Duodenal mucosa (tissue), 2 donors: ENCODE results near the gene SLC39A11.

Experiments used
- H3K27ac ChIP-seq: one replicate; pipeline ENCODE4 v1.7.0; 2013; ENCODE audit warnings: low read depth, low read length
- H3K27me3 ChIP-seq, 2 donors: one replicate each; pipeline ENCODE4 v1.7.0; 2013; ENCODE audit warnings: low read length in 2 of 2, control low read depth in 1 of 2; ENCODE audit not compliant: insufficient read depth in 2 of 2, control insufficient read depth in 1 of 2
- H3K36me3 ChIP-seq, 2 donors: one replicate each; pipeline ENCODE4 v1.7.0; 2013; ENCODE audit warnings: low read length in 2 of 2, control low read depth in 1 of 2; ENCODE audit not compliant: insufficient read depth in 2 of 2, control insufficient read depth in 1 of 2
- H3K4me1 ChIP-seq, 2 donors: one replicate each; pipeline ENCODE4 v1.7.0; 2013; ENCODE audit warnings: low read length in 2 of 2, control low read depth in 1 of 2; ENCODE audit not compliant: insufficient read depth in 2 of 2, control insufficient read depth in 1 of 2
- H3K4me3 ChIP-seq, 2 donors: one replicate each; pipeline ENCODE4 v1.7.0; 2013; ENCODE audit warnings: low read length in 2 of 2, low read depth in 1 of 2
- H3K9ac ChIP-seq, 2 donors: one replicate each; pipeline ENCODE4 v1.7.0; 2013; ENCODE audit warnings: low read length in 2 of 2, low read depth in 1 of 2
- H3K9me3 ChIP-seq, 2 donors: one replicate each; pipeline ENCODE4 v1.7.0; 2013; ENCODE audit warnings: low read length in 2 of 2, control low read depth in 1 of 2; ENCODE audit not compliant: control insufficient read depth in 1 of 2

SLC39A11 gene

DNA sequence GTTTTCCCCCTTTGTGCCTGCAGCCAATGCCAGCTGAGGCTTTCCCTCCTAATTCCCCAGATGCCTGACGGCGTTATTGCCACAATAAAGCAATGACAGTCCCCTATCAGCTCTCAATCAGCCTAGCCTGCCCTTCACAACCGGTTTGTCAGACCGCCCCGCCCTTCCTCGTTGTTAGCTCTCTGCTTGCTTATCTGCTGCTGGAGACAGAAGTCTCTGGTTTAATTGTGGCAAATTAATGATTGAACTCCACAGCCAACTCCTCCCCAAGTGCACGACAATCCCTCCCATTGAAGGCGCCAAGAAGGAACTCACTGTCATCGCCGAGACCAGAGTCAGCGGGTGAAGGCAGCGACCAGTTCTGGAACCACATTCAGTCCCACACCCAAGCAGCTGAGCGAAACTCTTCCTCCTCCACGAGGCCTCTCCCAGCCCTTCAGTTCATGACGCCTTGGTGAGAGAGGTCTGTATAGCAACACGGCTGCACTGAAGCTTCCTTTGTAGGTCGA lies 474.4 kb downstream of the SLC39A11 start:
- Histone ChIP-seq H3K9ac (peak overlapping the region in 1 of 2 donors; percentile 54), H3K27me3 (peaks cover 2 to 4% of the 10 kb centered on the region in 2 donors), H3K9me3 (no peaks in the 10 kb centered on the region), H3K36me3 (no peaks in the 10 kb centered on the region), H3K4me3 (peak overlapping the region; percentile 13 to 50), H3K4me1 (peaks cover 46 to 49% of the 10 kb centered on the region in 2 donors), H3K27ac (peak overlapping the region; percentile 65)

- H3K4me1 ChIP-seq, result peaks cover 46 to 49% of the 10 kb centered on the region in 2 donors
- no peaks in the 10 kb centered on the region for H3K36me3 ChIP-seq
- H3K4me3 ChIP-seq, result peak overlapping the region in 1 of 2 donors; percentile 50
- H3K9ac ChIP-seq, result peak overlapping the region in 1 of 2 donors; percentile 40
- H3K27ac ChIP-seq, result no peak overlapping the region
- H3K9me3 ChIP-seq, result no peaks in the 10 kb centered on the region
- peaks cover 0 to 4% of the 10 kb centered on the region in 2 donors for H3K27me3 ChIP-seq
Observed at GRCh38 chr17:72617557-72617956, 474.9 kb downstream of the SLC39A11 start.

- Histone ChIP-seq H3K27me3 (no peaks in the 10 kb centered on the region), H3K9ac (no peak overlapping the region), H3K9me3 (no peaks in the 10 kb centered on the region), H3K36me3 (no peaks in the 10 kb centered on the region), H3K4me3 (no peak overlapping the region), H3K27ac (no peak overlapping the region), H3K4me1 (peaks cover 46 to 49% of the 10 kb centered on the region in 2 donors)
Observed at GRCh38 chr17:72616447-72616846, 476.0 kb downstream of the SLC39A11 start.

- no peak overlapping the region for H3K9ac ChIP-seq
- no peaks in the 10 kb centered on the region for H3K9me3 ChIP-seq
- peaks cover 46 to 49% of the 10 kb centered on the region in 2 donors for H3K4me1 ChIP-seq
- no peaks in the 10 kb centered on the region for H3K36me3 ChIP-seq
- peak overlapping the region; percentile 0 to 26 for H3K4me3 ChIP-seq
- H3K27ac ChIP-seq, result no peak overlapping the region
- no peaks in the 10 kb centered on the region for H3K27me3 ChIP-seq
Observed at GRCh38 chr17:72615627-72615991, 476.9 kb downstream of the SLC39A11 start.

DNA sequence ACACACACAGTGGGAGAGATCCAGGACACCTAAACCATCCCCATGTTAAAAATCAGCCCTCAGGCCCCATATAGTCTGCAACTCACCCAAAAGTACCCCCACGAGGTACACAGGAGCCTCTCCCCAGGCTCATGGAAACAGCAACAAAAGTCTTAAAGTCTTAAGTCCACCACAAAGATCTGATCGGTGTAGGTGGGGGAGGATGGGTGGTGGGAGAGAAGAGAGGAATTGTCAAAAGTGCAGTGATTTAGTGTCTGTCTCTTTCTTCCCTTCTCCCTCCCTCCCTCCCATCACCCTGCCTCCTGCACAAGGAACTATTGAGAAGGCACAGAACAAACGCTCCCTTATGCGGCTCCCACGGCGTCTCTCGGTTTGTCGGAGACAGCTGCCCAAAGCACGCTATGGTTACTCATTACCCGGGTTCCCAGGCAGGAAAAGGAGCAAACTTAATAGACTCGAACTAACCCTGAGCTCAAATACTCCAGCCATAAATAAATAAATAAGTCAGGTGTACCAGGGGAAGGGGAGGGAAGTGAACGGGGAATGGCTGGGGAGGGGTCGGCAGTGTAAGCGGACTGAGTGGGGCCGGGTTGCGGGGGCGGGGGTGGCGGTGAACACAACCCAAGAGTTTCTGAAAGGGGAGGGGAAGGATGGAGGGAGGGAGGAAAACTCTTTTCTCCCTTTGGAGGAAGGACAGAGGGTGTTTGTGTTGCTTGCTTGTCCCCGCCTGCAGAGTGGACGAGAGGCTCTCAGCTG lies 477.4 kb downstream of the SLC39A11 start:
- H3K4me3 ChIP-seq, result peak overlapping the region; percentile 0 to 26
- H3K9me3 ChIP-seq, result no peaks in the 10 kb centered on the region
- no peaks in the 10 kb centered on the region for H3K27me3 ChIP-seq
- H3K36me3 ChIP-seq, result no peaks in the 10 kb centered on the region
- peaks cover 47 to 51% of the 10 kb centered on the region in 2 donors for H3K4me1 ChIP-seq
- peak overlapping the region in 1 of 2 donors; percentile 36 for H3K9ac ChIP-seq
- peak overlapping the region; percentile 33 for H3K27ac ChIP-seq

GRCh38 chr17:72614476-72614870 lies 478.0 kb downstream of the SLC39A11 start:
- H3K27ac ChIP-seq, result peak overlapping the region; percentile 33
- no peaks in the 10 kb centered on the region for H3K27me3 ChIP-seq
- peak overlapping the region in 1 of 2 donors; percentile 26 for H3K4me3 ChIP-seq
- H3K9me3 ChIP-seq, result no peaks in the 10 kb centered on the region
- peak overlapping the region in 1 of 2 donors; percentile 36 for H3K9ac ChIP-seq
- H3K4me1 ChIP-seq, result peaks cover 53 to 56% of the 10 kb centered on the region in 2 donors
- H3K36me3 ChIP-seq, result no peaks in the 10 kb centered on the region

GRCh38 chr17:72613806-72614292 lies 478.6 kb downstream of the SLC39A11 start:
- Histone ChIP-seq H3K27ac (peak overlapping the region; percentile 1), H3K9ac (no peak overlapping the region), H3K9me3 (no peaks in the 10 kb centered on the region), H3K36me3 (no peaks in the 10 kb centered on the region), H3K4me3 (no peak overlapping the region), H3K27me3 (no peaks in the 10 kb centered on the region), H3K4me1 (peaks cover 55 to 56% of the 10 kb centered on the region in 2 donors)

GRCh38 chr17:72613396-72613795 lies 479.1 kb downstream of the SLC39A11 start:
- Histone ChIP-seq H3K27me3 (no peaks in the 10 kb centered on the region), H3K9me3 (peaks cover 0 to 1% of the 10 kb centered on the region in 2 donors), H3K4me3 (no peak overlapping the region), H3K9ac (no peak overlapping the region), H3K36me3 (no peaks in the 10 kb centered on the region), H3K27ac (no peak overlapping the region), H3K4me1 (peaks cover 52 to 53% of the 10 kb centered on the region in 2 donors)

GRCh38 chr17:72611172-72611571 lies 481.3 kb downstream of the SLC39A11 start:
- no peak overlapping the region for H3K4me3 ChIP-seq
- H3K9me3 ChIP-seq, result peaks cover 0 to 10% of the 10 kb centered on the region in 2 donors
- peaks cover 34 to 35% of the 10 kb centered on the region in 2 donors for H3K4me1 ChIP-seq
- H3K36me3 ChIP-seq, result no peaks in the 10 kb centered on the region
- no peak overlapping the region for H3K27ac ChIP-seq
- no peak overlapping the region for H3K9ac ChIP-seq
- H3K27me3 ChIP-seq, result no peaks in the 10 kb centered on the region

- H3K36me3 ChIP-seq, result no peaks in the 10 kb centered on the region
- H3K9ac ChIP-seq, result no peak overlapping the region
- peaks cover 22% of the 10 kb centered on the region in 2 donors for H3K4me1 ChIP-seq
- no peak overlapping the region for H3K27ac ChIP-seq
- no peak overlapping the region for H3K4me3 ChIP-seq
- H3K27me3 ChIP-seq, result no peaks in the 10 kb centered on the region
- peaks cover 0 to 10% of the 10 kb centered on the region in 2 donors for H3K9me3 ChIP-seq
Observed at GRCh38 chr17:72609501-72609900, 483.0 kb downstream of the SLC39A11 start.
